H9 (cell line): ENCODE measurements around the gene TSPAN18. TPM values are rescaled to one million over a fixed set of nuclear protein-coding genes. Genes with fewer than 3 reads are reported as not detected.
A peak's percentile ranks its signal among the peaks of the same experiment; 100 is the strongest.

Source experiments
- DNase-seq: peaks from one replicate; pipeline ENCODE4 v3.0.0-alpha.2; 2017
- H2AFZ ChIP-seq: one replicate; pipeline ENCODE4 v1.6.1; 2013; ENCODE audit warnings: mild to moderate bottlenecking, low read length, control low read depth, moderate library complexity
- H2AK5ac ChIP-seq: 2 replicates; pipeline ENCODE4 v1.6.1; 2013; ENCODE audit warnings: low read length, control low read depth, mixed read lengths; ENCODE audit not compliant: insufficient read length
- H2BK120ac ChIP-seq: one replicate; pipeline ENCODE4 v1.6.1; 2013; ENCODE audit warnings: low read depth, mild to moderate bottlenecking, low read length, control low read depth, inconsistent platforms; ENCODE audit not compliant: poor library complexity, severe bottlenecking
- H2BK12ac ChIP-seq: 2 replicates; pipeline ENCODE4 v1.6.1; 2013; ENCODE audit warnings: low read length, control low read depth, mixed read lengths, low read depth; ENCODE audit not compliant: insufficient read length
- H2BK15ac ChIP-seq: 2 replicates; pipeline ENCODE4 v1.6.1; 2013; ENCODE audit warnings: low read depth, low read length, control low read depth
- H2BK20ac ChIP-seq: one replicate; pipeline ENCODE4 v1.6.1; 2013; ENCODE audit warnings: low read depth, mild to moderate bottlenecking, low read length, control low read depth, inconsistent platforms; ENCODE audit not compliant: poor library complexity, severe bottlenecking
- H2BK5ac ChIP-seq: 2 replicates; pipeline ENCODE4 v1.6.1; 2013; ENCODE audit warnings: low read length, control low read depth, mixed read lengths; ENCODE audit not compliant: insufficient read length
- H3K14ac ChIP-seq: 2 replicates; pipeline ENCODE4 v1.6.1; 2013; ENCODE audit warnings: low read length, control low read depth; ENCODE audit not compliant: insufficient read depth
- H3K18ac ChIP-seq: 2 replicates; pipeline ENCODE4 v1.6.1; 2013; ENCODE audit warnings: low read depth, mild to moderate bottlenecking, mixed read lengths, low read length, control low read depth; ENCODE audit not compliant: insufficient read length
- H3K23ac ChIP-seq: 2 replicates; pipeline ENCODE4 v1.6.1; 2013; ENCODE audit warnings: low read length, control low read depth, mixed read lengths, low read depth; ENCODE audit not compliant: insufficient read length
- H3K23me2 ChIP-seq: 2 replicates; pipeline ENCODE4 v1.6.1; 2013; ENCODE audit warnings: low read depth, mild to moderate bottlenecking, mixed read lengths, low read length, control low read depth; ENCODE audit not compliant: insufficient read length, poor library complexity, severe bottlenecking
- H3K27ac ChIP-seq: 2 replicates; pipeline ENCODE4 v1.5.1; 2013; ENCODE audit warnings: low read length, control low read depth, mixed read lengths, low read depth; ENCODE audit not compliant: insufficient read length
- H3K27me3 ChIP-seq: 2 replicates; pipeline ENCODE4 v1.6.1; 2013; ENCODE audit warnings: low read length, control low read depth, inconsistent platforms; ENCODE audit not compliant: insufficient read depth
- H3K4ac ChIP-seq: 2 replicates; pipeline ENCODE4 v1.6.1; 2013; ENCODE audit warnings: low read depth, mild to moderate bottlenecking, control low read depth, inconsistent platforms, low read length, moderate library complexity
- H3K4me1 ChIP-seq: 2 replicates; pipeline ENCODE4 v1.6.1; 2013; ENCODE audit warnings: low read length, control low read depth, inconsistent platforms; ENCODE audit not compliant: insufficient read depth
- H3K4me2 ChIP-seq: 2 replicates; pipeline ENCODE4 v1.6.1; 2013; ENCODE audit warnings: low read length, control low read depth, mixed read lengths; ENCODE audit not compliant: insufficient read length, insufficient read depth
- H3K56ac ChIP-seq: 2 replicates; pipeline ENCODE4 v1.6.1; 2013; ENCODE audit warnings: low read depth, mild to moderate bottlenecking, mixed read lengths, low read length, control low read depth; ENCODE audit not compliant: insufficient read length
- H3K79me1 ChIP-seq: 2 replicates; pipeline ENCODE4 v1.6.1; 2013; ENCODE audit warnings: low read depth, mild to moderate bottlenecking, moderate library complexity, low read length, control low read depth, inconsistent platforms; ENCODE audit not compliant: insufficient read depth, poor library complexity, severe bottlenecking
- H3K79me2 ChIP-seq: 2 replicates; pipeline ENCODE4 v1.6.1; 2013; ENCODE audit warnings: low read length, control low read depth, inconsistent platforms; ENCODE audit not compliant: insufficient read depth
- H3K9ac ChIP-seq: 2 replicates; pipeline ENCODE4 v1.6.1; 2013; ENCODE audit warnings: low read length, control low read depth, mixed read lengths; ENCODE audit not compliant: insufficient read length; ENCODE audit errors: extremely low read depth
- H3K9me3 ChIP-seq: one replicate; pipeline ENCODE4 v1.6.1; 2013; ENCODE audit warnings: low read depth, low read length, inconsistent platforms; ENCODE audit not compliant: control insufficient read depth
- H3T11ph ChIP-seq: one replicate; pipeline ENCODE4 v1.6.1; 2013; ENCODE audit warnings: mild to moderate bottlenecking, low read length, control low read depth, inconsistent platforms
- H4K20me1 ChIP-seq: one replicate; pipeline ENCODE4 v1.6.1; 2013; ENCODE audit not compliant: control insufficient read depth, insufficient read length, insufficient read depth
- H4K5ac ChIP-seq: 2 replicates; pipeline ENCODE4 v1.6.1; 2013; ENCODE audit warnings: low read depth, mild to moderate bottlenecking, mixed read lengths, low read length, control low read depth; ENCODE audit not compliant: insufficient read length
- H4K8ac ChIP-seq: replicated peaks from 2 replicates; pipeline ENCODE4 v1.6.1; 2013; ENCODE audit warnings: low read length, control low read depth, mixed read lengths, low read depth; ENCODE audit not compliant: insufficient read length
- H4K91ac ChIP-seq: 2 replicates; pipeline ENCODE4 v1.6.1; 2013; ENCODE audit warnings: low read depth, mild to moderate bottlenecking, moderate library complexity, mixed read lengths, low read length, control low read depth; ENCODE audit not compliant: insufficient read length
- H3K27ac Mint-ChIP-seq, 3 experiments: 2 replicates in 2 of 3; 3 replicates in 1 of 3; pipeline ENCODE4 v1.8.0; 2020 to 2021; ENCODE audit warnings: mixed read lengths in 3 of 3, mild to moderate bottlenecking in 1 of 3, moderate library complexity in 1 of 3
- H3K27me3 Mint-ChIP-seq: 2 replicates; pipeline ENCODE4 v1.8.0; 2021; ENCODE audit warnings: low read depth, mild to moderate bottlenecking, moderate library complexity, mixed read lengths
- H3K36me3 Mint-ChIP-seq, 3 experiments: 2 replicates in 2 of 3; 3 replicates in 1 of 3; pipeline ENCODE4 v1.8.0; 2020 to 2021; ENCODE audit warnings: low read depth in 3 of 3, mixed read lengths in 3 of 3; ENCODE audit not compliant: insufficient read depth in 1 of 3
- H3K4me1 Mint-ChIP-seq, 2 experiments: 2 replicates each; pipeline ENCODE4 v1.8.0; 2020; ENCODE audit warnings: mixed read lengths in 2 of 2
- H3K4me3 Mint-ChIP-seq, 2 experiments: 2 replicates in 1 of 2; 3 replicates in 1 of 2; pipeline ENCODE4 v1.8.0; 2020 to 2021; ENCODE audit warnings: mild to moderate bottlenecking in 2 of 2, mixed read lengths in 2 of 2, moderate library complexity in 1 of 2
- H3K9me3 Mint-ChIP-seq, 2 experiments: 2 replicates in 1 of 2; 3 replicates in 1 of 2; pipeline ENCODE4 v1.8.0; 2020; ENCODE audit warnings: mild to moderate bottlenecking in 2 of 2, mixed read lengths in 2 of 2, moderate library complexity in 1 of 2
- CTCF ChIP-seq: fragments of 200-600 bp; sonication (generic); conservative IDR thresholded peaks from 3 replicates; pipeline ENCODE4 v1.8.0; 2021; ENCODE audit warnings: antibody characterized with exemption, mild to moderate bottlenecking
- WGBS: extraction: QIAGEN DNeasy Blood & Tissue Kit; methylation state at CpG from one replicate; pipeline ENCODE4 v1.1.7; 2013; ENCODE audit warnings: missing lambda C conversion rate, low lambda C conversion rate, mixed read lengths; ENCODE audit not compliant: insufficient read length; ENCODE audit errors: extremely low coverage; 5-methylcytosine and 5-hydroxymethylcytosine counted together
- total RNA-seq: library from RNA; stranded (reverse); gene quantifications from 2 replicates; pipeline ENCODE4 v1.2.1, GENCODE V29; 2021

TSPAN18 gene
- total RNA-seq, 1 experiment from 2014 or later: 25.3 TPM

- no peak overlapping the region for H3K27ac ChIP-seq
- DNase-seq: no peak
- H3K4me1 Mint-ChIP-seq: peaks cover 65 to 72% of the 10 kb centered on the region in 2 experiments
These were observed 227.5 kb downstream of the TSPAN18 start for GRCh38 chr11:44954051-44954906.

More at GRCh38 chr11:44954051-44954906, 227.5 kb downstream of the TSPAN18 start:
- Histone ChIP-seq H2BK5ac (no peak overlapping the region), H4K20me1 (no peaks in the 10 kb centered on the region), H2BK20ac (no peak overlapping the region), H2AFZ (no peak overlapping the region), H3K79me1 (no peaks in the 10 kb centered on the region), H4K8ac (no peak overlapping the region), H2BK15ac (no peak overlapping the region), H2AK5ac (no peak overlapping the region), H3K4ac (no peak overlapping the region), H3K9ac (no peak overlapping the region), H3K4me1 (peaks cover 9% of the 10 kb centered on the region), H4K5ac (no peak overlapping the region), H2BK12ac (no peak overlapping the region), H3K14ac (no peak overlapping the region), H3K27me3 (no peaks in the 10 kb centered on the region), H3K18ac (no peak overlapping the region), H2BK120ac (no peak overlapping the region), H3K9me3 (no peaks in the 10 kb centered on the region), H3T11ph (no peak overlapping the region), H3K23me2 (peaks cover 4% of the 10 kb centered on the region), H3K23ac (no peak overlapping the region), H4K91ac (no peak overlapping the region), H3K79me2 (no peaks in the 10 kb centered on the region), H3K4me2 (no peak overlapping the region), H3K56ac (no peak overlapping the region)
- no CpG with 5 or more reads among the region's 12 CpGs for WGBS
- peak overlapping the region; percentile 21 to 25; a peak in 3 of 5 replicates for H3K4me3 Mint-ChIP-seq
- no peak; the same call in 2 of the 3 replicates for TF ChIP-seq CTCF
- peaks cover 23% of the 10 kb centered on the region for H3K27me3 Mint-ChIP-seq
- H3K36me3 Mint-ChIP-seq: no peaks in the 10 kb centered on the region
- H3K27ac Mint-ChIP-seq: peak overlapping the region in 2 of 3 experiments; percentile 12 to 50; a peak in 2 of 7 replicates
- no peaks in the 10 kb centered on the region; a peak in 1 of 5 replicates for H3K9me3 Mint-ChIP-seq
